ENCODE measurements around the gene RUNX3. TPM values are rescaled to one million over a fixed set of nuclear protein-coding genes. Genes with fewer than 3 reads are reported as not detected.

The RUNX3 gene
- total and polyA plus RNA-seq, 5 donors from 2014 or later: 12.0 to 268 (median 17.5) TPM

DNA sequence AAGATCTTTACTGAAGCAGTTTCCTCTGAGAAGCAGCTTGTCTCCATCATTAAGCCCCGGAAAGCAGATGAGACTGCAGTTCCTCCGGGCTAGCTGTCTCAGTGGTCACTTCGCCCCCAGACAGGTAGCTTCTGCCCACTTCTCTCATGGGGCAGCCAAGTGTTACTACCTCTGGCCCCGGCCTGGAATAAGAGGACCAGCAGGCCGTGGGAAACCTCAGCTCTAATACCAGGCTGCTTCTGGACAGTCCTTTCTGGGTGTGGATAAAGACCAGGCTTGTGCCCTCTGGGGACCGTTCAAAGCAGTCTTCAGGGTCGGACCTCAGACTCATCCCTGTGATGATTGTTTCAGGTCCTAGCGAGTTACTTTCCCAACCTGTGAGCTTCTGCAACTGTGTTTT lies 54.8 kb downstream of the RUNX3 start:
- H3K4me1 Mint-ChIP-seq: peaks cover 0 to 10% (median 1%) of the 10 kb centered on the region in 4 donors
- no peak overlapping the region for H3K4me3 ChIP-seq (ENCODE audit: low read depth, low read length)
- no peak overlapping the region for H3K27ac Mint-ChIP-seq
- no peak for DNase-seq
- no peaks in the 10 kb centered on the region for H3K4me1 ChIP-seq (ENCODE audit: control insufficient read depth, insufficient read depth, low read length, poor library complexity, severe bottlenecking)
- no peaks in the 10 kb centered on the region for H3K9me3 ChIP-seq (ENCODE audit: control insufficient read depth in 2 of 2, low read length in 2 of 2)
- H3K36me3 Mint-ChIP-seq: no peaks in the 10 kb centered on the region
- peaks cover 15% of the 10 kb centered on the region for H3K27me3 Mint-ChIP-seq
- H3K36me3 ChIP-seq (ENCODE audit: control insufficient read depth, insufficient read depth, low read length): no peaks in the 10 kb centered on the region
- H3K9me3 Mint-ChIP-seq: no peaks in the 10 kb centered on the region
- H3K27me3 ChIP-seq (ENCODE audit: control insufficient read depth, insufficient read depth, low read length): no peaks in the 10 kb centered on the region
- no peak overlapping the region for H3K27ac ChIP-seq (ENCODE audit: insufficient read depth, low read length, poor library complexity, severe bottlenecking)
- no peak for ATAC-seq (ENCODE audit: low read depth in 2 of 2)
- no peak overlapping the region for H3K4me3 Mint-ChIP-seq

DNA sequence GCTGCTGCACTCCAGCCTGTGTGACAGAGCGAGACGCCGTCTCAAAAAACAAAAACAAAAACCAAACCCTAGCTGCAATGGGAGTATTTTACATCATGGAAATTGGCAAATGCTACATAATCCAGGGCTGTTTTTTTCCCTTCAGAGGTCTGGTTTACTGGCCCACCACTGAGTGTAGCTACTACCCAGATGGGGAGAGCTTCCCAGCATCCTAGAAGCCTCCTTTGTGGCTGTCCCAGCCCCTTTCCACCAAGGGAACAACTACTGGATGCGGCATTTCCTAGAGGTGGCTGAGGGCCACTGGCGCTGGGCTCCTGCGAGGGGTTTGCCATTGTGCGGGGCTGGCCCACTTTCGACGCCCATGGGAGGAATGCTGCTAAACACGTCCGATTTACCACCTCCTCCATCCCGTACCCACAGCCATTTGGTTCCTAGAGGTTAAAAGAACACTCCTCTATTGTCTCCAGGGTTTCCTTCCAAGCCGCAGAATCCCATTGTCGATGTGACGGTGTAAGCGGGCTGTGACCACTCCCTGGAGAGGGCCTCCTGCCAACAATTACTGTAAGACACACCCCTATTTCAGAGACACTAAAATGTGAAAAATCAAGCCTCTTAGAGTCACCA lies 55.4 kb downstream of the RUNX3 start:
- Histone ChIP-seq H3K4me1 (ENCODE audit: control insufficient read depth, insufficient read depth, low read length, poor library complexity, severe bottlenecking) (no peaks in the 10 kb centered on the region), H3K9me3 (ENCODE audit: control insufficient read depth in 2 of 2, low read length in 2 of 2) (no peaks in the 10 kb centered on the region), H3K4me3 (ENCODE audit: low read depth, low read length) (no peak overlapping the region), H3K36me3 (ENCODE audit: control insufficient read depth, insufficient read depth, low read length) (no peaks in the 10 kb centered on the region), H3K27me3 (ENCODE audit: control insufficient read depth, insufficient read depth, low read length) (no peaks in the 10 kb centered on the region), H3K27ac (ENCODE audit: insufficient read depth, low read length, poor library complexity, severe bottlenecking) (no peak overlapping the region)
- no peak for ATAC-seq (ENCODE audit: low read depth in 2 of 2)
- no peak for DNase-seq
- H3K27me3 Mint-ChIP-seq: peaks cover 16% of the 10 kb centered on the region
- peaks cover 0 to 10% (median 1%) of the 10 kb centered on the region in 4 donors for H3K4me1 Mint-ChIP-seq
- H3K4me3 Mint-ChIP-seq: no peak overlapping the region
- no peaks in the 10 kb centered on the region for H3K9me3 Mint-ChIP-seq
- H3K27ac Mint-ChIP-seq: no peak overlapping the region
- H3K36me3 Mint-ChIP-seq: no peaks in the 10 kb centered on the region

- no peaks in the 10 kb centered on the region for H3K4me1 ChIP-seq (ENCODE audit: control insufficient read depth, insufficient read depth, low read length, poor library complexity, severe bottlenecking)
- H3K36me3 ChIP-seq (ENCODE audit: control insufficient read depth, insufficient read depth, low read length): no peaks in the 10 kb centered on the region
- H3K27ac ChIP-seq (ENCODE audit: insufficient read depth, low read length, poor library complexity, severe bottlenecking): no peak overlapping the region
- no peak for ATAC-seq (ENCODE audit: low read depth in 2 of 2)
- no peak overlapping the region for H3K4me3 Mint-ChIP-seq
- no peaks in the 10 kb centered on the region for H3K36me3 Mint-ChIP-seq
- no peak overlapping the region for H3K4me3 ChIP-seq (ENCODE audit: low read depth, low read length)
- no peak for DNase-seq
- H3K27me3 Mint-ChIP-seq: peaks cover 19% of the 10 kb centered on the region
- H3K27ac Mint-ChIP-seq: no peak overlapping the region
- H3K9me3 Mint-ChIP-seq: no peaks in the 10 kb centered on the region
- H3K4me1 Mint-ChIP-seq: peaks cover 0 to 11% (median 1%) of the 10 kb centered on the region in 4 donors
- no peaks in the 10 kb centered on the region for H3K9me3 ChIP-seq (ENCODE audit: control insufficient read depth in 2 of 2, low read length in 2 of 2)
- H3K27me3 ChIP-seq (ENCODE audit: control insufficient read depth, insufficient read depth, low read length): no peaks in the 10 kb centered on the region
Measured at GRCh38 chr1:24874056-24874455, 56.0 kb downstream of the RUNX3 start.

GRCh38 chr1:24873148-24873547 lies 56.9 kb downstream of the RUNX3 start:
- H3K36me3 ChIP-seq (ENCODE audit: control insufficient read depth, insufficient read depth, low read length): no peaks in the 10 kb centered on the region
- no peaks in the 10 kb centered on the region for H3K4me1 ChIP-seq (ENCODE audit: control insufficient read depth, insufficient read depth, low read length, poor library complexity, severe bottlenecking)
- H3K4me3 ChIP-seq (ENCODE audit: low read depth, low read length): no peak overlapping the region
- no peak for DNase-seq
- ATAC-seq (ENCODE audit: low read depth in 2 of 2): no peak
- peak overlapping the region in 1 of 3 donors; percentile 10 for H3K27ac Mint-ChIP-seq
- peaks cover 0 to 12% (median 2%) of the 10 kb centered on the region in 4 donors for H3K4me1 Mint-ChIP-seq
- no peak overlapping the region for H3K4me3 Mint-ChIP-seq
- no peaks in the 10 kb centered on the region for H3K9me3 ChIP-seq (ENCODE audit: control insufficient read depth in 2 of 2, low read length in 2 of 2)
- no peaks in the 10 kb centered on the region for H3K9me3 Mint-ChIP-seq
- H3K27me3 Mint-ChIP-seq: peaks cover 20% of the 10 kb centered on the region
- no peak overlapping the region for H3K27ac ChIP-seq (ENCODE audit: insufficient read depth, low read length, poor library complexity, severe bottlenecking)
- H3K36me3 Mint-ChIP-seq: no peaks in the 10 kb centered on the region
- no peaks in the 10 kb centered on the region for H3K27me3 ChIP-seq (ENCODE audit: control insufficient read depth, insufficient read depth, low read length)

DNA sequence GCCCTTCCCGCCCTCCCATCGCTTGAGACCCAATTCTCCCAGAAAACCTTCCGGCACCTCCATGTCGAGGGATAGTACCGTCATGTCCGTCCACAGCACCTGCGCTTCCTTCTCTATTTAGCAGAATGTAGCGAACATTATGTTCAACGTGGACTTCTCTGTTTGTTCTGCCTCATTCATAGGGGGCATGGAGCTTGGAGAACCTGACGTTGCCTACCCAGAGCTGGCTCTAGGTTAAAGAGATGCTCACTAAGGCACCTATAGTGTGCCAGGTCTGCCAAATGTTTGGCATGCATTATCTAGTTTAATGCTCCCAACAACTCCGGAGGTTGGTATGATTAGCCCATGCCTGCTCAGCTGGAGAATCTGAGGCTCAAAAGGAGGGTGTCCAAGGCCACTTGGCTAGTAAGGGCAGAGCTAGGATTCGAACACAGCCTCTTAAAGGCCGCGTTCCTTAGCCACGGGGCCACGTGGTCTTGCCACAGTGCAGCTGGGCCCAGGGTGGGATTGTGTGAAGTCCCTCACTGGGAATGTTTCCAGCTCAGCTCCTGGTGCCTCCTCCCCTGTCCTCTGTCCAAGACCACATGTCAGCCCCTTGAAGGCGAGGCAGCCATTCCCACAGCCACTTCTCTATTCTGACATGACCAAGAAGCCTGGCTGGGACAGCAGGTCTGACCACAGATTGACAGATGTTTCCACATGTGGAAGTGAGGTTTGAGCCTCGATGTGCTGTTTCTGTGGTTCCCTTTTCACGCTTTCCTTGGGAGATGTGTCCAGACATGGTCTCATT lies 57.8 kb downstream of the RUNX3 start:
- Mint-ChIP-seq H3K27me3 (peaks cover 17% of the 10 kb centered on the region), H3K36me3 (no peaks in the 10 kb centered on the region), H3K4me3 (no peak overlapping the region), H3K27ac (peak overlapping the region in 1 of 3 donors; percentile 10), H3K4me1 (peaks cover 0 to 12% (median 2%) of the 10 kb centered on the region in 4 donors), H3K9me3 (no peaks in the 10 kb centered on the region)
- no peak for DNase-seq
- Histone ChIP-seq H3K4me3 (ENCODE audit: low read depth, low read length) (no peak overlapping the region), H3K36me3 (ENCODE audit: control insufficient read depth, insufficient read depth, low read length) (no peaks in the 10 kb centered on the region), H3K27me3 (ENCODE audit: control insufficient read depth, insufficient read depth, low read length) (no peaks in the 10 kb centered on the region), H3K27ac (ENCODE audit: insufficient read depth, low read length, poor library complexity, severe bottlenecking) (no peak overlapping the region), H3K9me3 (ENCODE audit: control insufficient read depth in 2 of 2, low read length in 2 of 2) (no peaks in the 10 kb centered on the region), H3K4me1 (ENCODE audit: control insufficient read depth, insufficient read depth, low read length, poor library complexity, severe bottlenecking) (no peaks in the 10 kb centered on the region)
- no peak for ATAC-seq (ENCODE audit: low read depth in 2 of 2)

GRCh38 chr1:24871306-24871901 lies 58.7 kb downstream of the RUNX3 start:
- Histone ChIP-seq H3K27me3 (ENCODE audit: control insufficient read depth, insufficient read depth, low read length) (no peaks in the 10 kb centered on the region), H3K4me3 (ENCODE audit: low read depth, low read length) (no peak overlapping the region), H3K36me3 (ENCODE audit: control insufficient read depth, insufficient read depth, low read length) (no peaks in the 10 kb centered on the region), H3K27ac (ENCODE audit: insufficient read depth, low read length, poor library complexity, severe bottlenecking) (no peak overlapping the region), H3K9me3 (ENCODE audit: control insufficient read depth in 2 of 2, low read length in 2 of 2) (no peaks in the 10 kb centered on the region), H3K4me1 (ENCODE audit: control insufficient read depth, insufficient read depth, low read length, poor library complexity, severe bottlenecking) (no peaks in the 10 kb centered on the region)
- no peak overlapping the region for H3K4me3 Mint-ChIP-seq
- H3K4me1 Mint-ChIP-seq: peaks cover 0 to 12% (median 2%) of the 10 kb centered on the region in 4 donors
- ATAC-seq (ENCODE audit: low read depth in 2 of 2) (no peak), DNase-seq (no peak)
- H3K27me3 Mint-ChIP-seq: peaks cover 20% of the 10 kb centered on the region
- peak overlapping the region; percentile 12 to 89 (median 78) for H3K27ac Mint-ChIP-seq
- no peaks in the 10 kb centered on the region for H3K36me3 Mint-ChIP-seq
- H3K9me3 Mint-ChIP-seq: no peaks in the 10 kb centered on the region

DNA sequence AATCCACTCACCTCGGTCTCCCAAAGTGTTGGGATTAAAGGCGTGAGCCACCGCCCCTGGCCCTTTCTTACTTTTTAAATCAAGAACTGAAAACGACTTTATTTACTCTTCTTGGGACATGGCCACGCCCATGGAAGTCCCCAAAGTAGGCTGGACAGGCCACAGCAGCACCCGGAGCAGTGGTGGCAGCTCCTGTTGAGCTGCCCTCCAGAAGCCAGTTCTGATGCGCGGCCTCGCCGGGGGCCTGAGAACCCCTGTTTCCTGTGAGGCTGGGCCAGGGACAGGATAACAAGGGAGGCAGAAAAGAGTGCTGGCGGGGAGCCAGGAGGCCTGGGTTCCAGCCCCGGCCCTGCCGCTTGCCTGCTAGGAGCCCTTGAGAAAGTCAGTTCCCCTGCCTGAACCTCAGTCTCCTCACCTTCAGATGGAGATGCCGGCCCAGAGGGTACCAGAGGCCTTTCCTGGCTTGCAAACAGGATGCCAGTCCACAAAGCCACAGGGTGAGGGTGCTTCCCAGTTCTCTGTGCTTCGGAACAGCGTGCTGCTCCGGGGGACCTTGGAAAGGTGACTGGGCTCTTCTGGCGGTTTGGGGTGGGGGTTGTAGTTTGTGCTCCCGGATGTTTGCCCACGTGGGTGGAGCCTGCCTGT lies 59.4 kb downstream of the RUNX3 start:
- no peaks in the 10 kb centered on the region for H3K36me3 ChIP-seq (ENCODE audit: control insufficient read depth, insufficient read depth, low read length)

More for the DNA sequence above, 59.4 kb downstream of the RUNX3 start:
- Histone ChIP-seq H3K27me3 (ENCODE audit: control insufficient read depth, insufficient read depth, low read length) (no peaks in the 10 kb centered on the region), H3K27ac (ENCODE audit: insufficient read depth, low read length, poor library complexity, severe bottlenecking) (no peak overlapping the region), H3K9me3 (ENCODE audit: control insufficient read depth in 2 of 2, low read length in 2 of 2) (no peaks in the 10 kb centered on the region), H3K4me1 (ENCODE audit: control insufficient read depth, insufficient read depth, low read length, poor library complexity, severe bottlenecking) (no peaks in the 10 kb centered on the region), H3K4me3 (ENCODE audit: low read depth, low read length) (no peak overlapping the region)
- H3K4me1 Mint-ChIP-seq: peaks cover 0 to 12% (median 2%) of the 10 kb centered on the region in 4 donors
- no peak for DNase-seq
- H3K27me3 Mint-ChIP-seq: peaks cover 27% of the 10 kb centered on the region
- H3K36me3 Mint-ChIP-seq: no peaks in the 10 kb centered on the region
- ATAC-seq (ENCODE audit: low read depth in 2 of 2): no peak
- H3K27ac Mint-ChIP-seq: peak overlapping the region in 2 of 3 donors; percentile 12 to 32
- H3K4me3 Mint-ChIP-seq: no peak overlapping the region
- no peaks in the 10 kb centered on the region for H3K9me3 Mint-ChIP-seq
